Keratinocyte (primary cell): ENCODE data around the gene WWC2. TPM values are rescaled to one million over a fixed set of nuclear protein-coding genes. Genes with fewer than 3 reads are reported as not detected.

Source experiments
- DNase-seq: peaks from one replicate; pipeline ENCODE4 v3.0.0-alpha.2; 2011; ENCODE audit warnings: low read depth, missing footprints, low spot score
- FAIRE-seq: peaks from 2 replicates; lab custom pipeline; 2011; peaks lifted over from hg19 to GRCh38; lab: Jason Lieb, UNC
- H2AFZ ChIP-seq: 2 replicates; pipeline ENCODE4 v1.6.0; 2012; ENCODE audit warnings: low read length, control low read depth, inconsistent platforms; ENCODE audit not compliant: control insufficient read depth
- H3K27ac ChIP-seq: 2 replicates; pipeline ENCODE4 v1.5.1; 2011; ENCODE audit warnings: low read length; ENCODE audit not compliant: control insufficient read depth, insufficient read depth
- H3K27me3 ChIP-seq: 3 replicates; pipeline ENCODE4 v1.6.0; 2011; ENCODE audit warnings: low read length; ENCODE audit not compliant: control insufficient read depth, insufficient read depth; ENCODE audit errors: extremely low read depth
- H3K36me3 ChIP-seq, 2 experiments: 2 replicates in 1 of 2; 3 replicates in 1 of 2; pipeline ENCODE4 v1.5.1; 2011; ENCODE audit warnings: low read length in 2 of 2, mild to moderate bottlenecking in 1 of 2; ENCODE audit not compliant: control insufficient read depth in 2 of 2, insufficient read depth in 2 of 2; ENCODE audit errors: extremely low read depth in 1 of 2
- H3K4me1 ChIP-seq: 3 replicates; pipeline ENCODE4 v1.5.1; 2011; ENCODE audit warnings: low read length; ENCODE audit not compliant: control insufficient read depth, insufficient read depth; ENCODE audit errors: extremely low read depth
- H3K4me2 ChIP-seq: 3 replicates; pipeline ENCODE4 v1.6.0; 2011; ENCODE audit warnings: low read depth, low read length; ENCODE audit not compliant: control insufficient read depth, insufficient read depth; ENCODE audit errors: extremely low read depth
- H3K4me3 ChIP-seq, 3 experiments: fragments of 200-600 bp in 1 of 3; sonication (generic) in 1 of 3; 2 replicates in 2 of 3; 3 replicates in 1 of 3; pipeline ENCODE4 v1.5.1; 2011 to 2016; ENCODE audit warnings: low read length in 3 of 3, mild to moderate bottlenecking in 3 of 3, control low read depth in 2 of 3, inconsistent platforms in 1 of 3, low read depth in 1 of 3, mixed read lengths in 1 of 3, mixed run types in 1 of 3, moderate library complexity in 1 of 3; ENCODE audit not compliant: control insufficient read depth in 2 of 3, insufficient read depth in 2 of 3; ENCODE audit errors: extremely low read depth in 1 of 3
- H3K79me2 ChIP-seq: 2 replicates; pipeline ENCODE4 v1.6.0; 2012; ENCODE audit warnings: low read length; ENCODE audit not compliant: control insufficient read depth, insufficient read depth
- H3K9ac ChIP-seq: 3 replicates; pipeline ENCODE4 v1.6.0; 2011; ENCODE audit warnings: low read length; ENCODE audit not compliant: control insufficient read depth, insufficient read depth; ENCODE audit errors: extremely low read depth
- H3K9me1 ChIP-seq: 3 replicates; pipeline ENCODE4 v1.6.0; 2011; ENCODE audit warnings: low read length; ENCODE audit not compliant: control insufficient read depth, insufficient read depth; ENCODE audit errors: extremely low read depth
- H3K9me3 ChIP-seq: 2 replicates; pipeline ENCODE4 v1.5.1; 2012; ENCODE audit warnings: low read depth, low read length; ENCODE audit not compliant: control insufficient read depth
- H4K20me1 ChIP-seq: 3 replicates; pipeline ENCODE4 v1.6.0; 2011; ENCODE audit warnings: low read length; ENCODE audit not compliant: control insufficient read depth, insufficient read depth; ENCODE audit errors: extremely low read depth
- CTCF ChIP-seq, 3 experiments: IDR thresholded peaks in 1 of 3; conservative IDR thresholded peaks in 1 of 3; optimal IDR thresholded peaks in 1 of 3; 2 replicates in 2 of 3; 3 replicates in 1 of 3; pipeline versions ENCODE3 to v1.5.1; 2011; ENCODE audit warnings: low read length in 3 of 3, mild to moderate bottlenecking in 3 of 3, moderate library complexity in 2 of 3, control low read depth in 1 of 3, inconsistent platforms in 1 of 3; ENCODE audit not compliant: insufficient read depth in 2 of 3; ENCODE audit errors: extremely low read depth in 1 of 3
- EZH2 ChIP-seq: IDR thresholded peaks from one replicate; pipeline ENCODE4 v1.6.1; 2012; ENCODE audit warnings: inconsistent platforms, mild to moderate bottlenecking, low read length, moderate library complexity
- dilution Hi-C: fragments of 300-500 bp; cut with MboI; formaldehyde crosslinking; loops from one replicate; pipeline ENCODE4 v1.7.0; 2020; ENCODE audit warnings: low sequenced_read_pairs; ENCODE audit not compliant: extremely low pct_ligation_motif_present
- polyA plus RNA-seq, 5 experiments: library from polyadenylated mRNA; depleted of rRNA in 3 of 5; stranded (reverse) in 3 of 5; stranded (forward) in 1 of 5; unstranded in 1 of 5; fragments of >200 nt; gene quantifications; 1 replicate in 1 of 5; 2 replicates in 3 of 5; 3 replicates in 1 of 5; pipeline versions ENCODE4 v1.2.1 to v1.2.3, GENCODE V29; 2011 to 2012; ENCODE audit warnings: missing spikeins in 2 of 5, low read depth in 1 of 5, low replicate concordance in 1 of 5

The WWC2 gene
- polyA plus RNA-seq, 1 donor (not counting 4 experiments of a cell fraction or from before 2014, with no cell fraction given) = 15.4 TPM

GRCh38 chr4:183366206-183366835, 267.3 kb downstream of the WWC2 start:
- no peaks in the 10 kb centered on the region for H3K27me3 ChIP-seq
- H3K4me2 ChIP-seq = no peak overlapping the region
- FAIRE-seq (no peak), DNase-seq (no peak)
- H3K9me3 ChIP-seq = no peaks in the 10 kb centered on the region
- H3K27ac ChIP-seq = no peak overlapping the region
- no peaks in the 10 kb centered on the region for H3K4me1 ChIP-seq
- no peak for TF ChIP-seq CTCF (optimal IDR thresholded peaks at IDR 0.05 in 1 of 3, IDR thresholded peaks at IDR 0.05 in 1 of 3, conservative IDR thresholded peaks at IDR 0.05 in 1 of 3; ENCODE audit: extremely low read depth in 1 of 3, insufficient read depth in 2 of 3, low read length in 3 of 3)
- H3K4me3 ChIP-seq = no peak overlapping the region
- no peaks in the 10 kb centered on the region for H4K20me1 ChIP-seq
- H3K9me1 ChIP-seq = no peaks in the 10 kb centered on the region
- dilution Hi-C loops = no loop called here
- H3K36me3 ChIP-seq = no peaks in the 10 kb centered on the region
- H3K79me2 ChIP-seq = no peaks in the 10 kb centered on the region
- no peak overlapping the region for H2AFZ ChIP-seq
- H3K9ac ChIP-seq = no peak overlapping the region

- Histone ChIP-seq H2AFZ (no peak overlapping the region), H3K9ac (no peak overlapping the region), H4K20me1 (no peaks in the 10 kb centered on the region), H3K79me2 (no peaks in the 10 kb centered on the region), H3K9me1 (no peaks in the 10 kb centered on the region), H3K9me3 (no peaks in the 10 kb centered on the region), H3K36me3 (no peaks in the 10 kb centered on the region), H3K4me1 (no peaks in the 10 kb centered on the region), H3K27me3 (no peaks in the 10 kb centered on the region), H3K4me3 (no peak overlapping the region), H3K27ac (no peak overlapping the region), H3K4me2 (no peak overlapping the region)
- TF ChIP-seq EZH2 (no peak), CTCF (optimal IDR thresholded peaks at IDR 0.05 in 1 of 3, IDR thresholded peaks at IDR 0.05 in 1 of 3, conservative IDR thresholded peaks at IDR 0.05 in 1 of 3; ENCODE audit: extremely low read depth in 1 of 3, insufficient read depth in 2 of 3, low read length in 3 of 3) (no peak)
- DNase-seq (no peak), FAIRE-seq (no peak)
- dilution Hi-C loops = no loop called here
Measured at GRCh38 chr4:183369073-183369472, 270.0 kb downstream of the WWC2 start.

Other genes starting within 250 kb of the WWC2 start
- 66.6 to 121 TPM (median 119 TPM) in 3 replicates for gene DCTD, start 181.9 kb upstream of the WWC2 start, polyA plus RNA-seq
- gene CLDN22, start 221.0 kb downstream of the WWC2 start, polyA plus RNA-seq = 0.03 TPM in 1 of 3 replicates, not detected in the others
- not detected in 3 replicates for gene CLDN24, start 223.2 kb downstream of the WWC2 start, polyA plus RNA-seq